WTC11 (cell line): Measurements from ENCODE around the gene ADAMTS2. TPM values are rescaled to one million over a fixed set of nuclear protein-coding genes. Genes with fewer than 3 reads are reported as not detected.

Experiments used
- ATAC-seq: fragments of 200-7000 bp; cut with Tn5 transposase; 2 replicates; pipeline ENCODE4 v1.10.0; 2021; ENCODE audit warnings: mild to moderate bottlenecking, moderate library complexity
- CTCF ChIA-PET: fragments of 300-600 bp; sonication (Branson Sonifier 250); formaldehyde crosslinking; loops from one replicate; lab custom pipeline; 2021; ENCODE audit warnings: antibody characterized with exemption; lab: Charles Lee
- POLR2A ChIA-PET: fragments of 350-600 bp; sonication (Branson Sonifier 250); formaldehyde crosslinking; loops from one replicate; lab custom pipeline; 2021; ENCODE audit warnings: antibody characterized with exemption; lab: Charles Lee
- DNase-seq: peaks from one replicate; pipeline ENCODE4 v3.0.0; 2021; ENCODE audit warnings: low spot score
- H3K27ac Mint-ChIP-seq: 2 replicates; pipeline ENCODE4 v1.8.0; 2021; ENCODE audit warnings: mixed read lengths
- H3K27me3 Mint-ChIP-seq: 2 replicates; pipeline ENCODE4 v1.8.0; 2021; ENCODE audit warnings: low read depth, mild to moderate bottlenecking, moderate library complexity, mixed read lengths
- H3K36me3 Mint-ChIP-seq: 2 replicates; pipeline ENCODE4 v1.8.0; 2021; ENCODE audit warnings: mixed read lengths
- H3K4me1 Mint-ChIP-seq: 2 replicates; pipeline ENCODE4 v1.8.0; 2022; ENCODE audit warnings: mixed read lengths
- H3K4me3 Mint-ChIP-seq: 2 replicates; pipeline ENCODE4 v1.8.0; 2021; ENCODE audit warnings: mild to moderate bottlenecking, moderate library complexity, mixed read lengths
- H3K9me3 Mint-ChIP-seq: 2 replicates; pipeline ENCODE4 v1.8.0; 2021; ENCODE audit warnings: mixed read lengths
- EMX1 ChIP-seq: fragments of 250-450 bp; sonication (Bioruptor Pico); IDR thresholded peaks from 2 replicates; pipeline ENCODE4 v1.8.0; 2021; ENCODE audit warnings: mild to moderate bottlenecking
- ESRRA ChIP-seq: sonication (generic); formaldehyde crosslinking; IDR thresholded peaks from 2 replicates; pipeline ENCODE4 v1.8.1; 2022; ENCODE audit warnings: mild to moderate bottlenecking, missing genetic modification reagents, borderline replicate concordance
- ETV6 ChIP-seq: sonication (generic); formaldehyde crosslinking; IDR thresholded peaks from 2 replicates; pipeline ENCODE4 v1.8.1; 2022; ENCODE audit warnings: mild to moderate bottlenecking, missing genetic modification reagents
- GABPB1 ChIP-seq: sonication (generic); formaldehyde crosslinking; IDR thresholded peaks from 2 replicates; pipeline ENCODE4 v1.8.1; 2023; ENCODE audit warnings: mild to moderate bottlenecking, missing genetic modification reagents
- GTF2I ChIP-seq: fragments of 250-450 bp; sonication (Bioruptor Pico); conservative IDR thresholded peaks from 2 replicates; pipeline ENCODE4 v1.4.0; 2021; ENCODE audit warnings: mild to moderate bottlenecking
- HMGA2 ChIP-seq: fragments of 250-450 bp; sonication (Bioruptor Pico); IDR thresholded peaks from 2 replicates; pipeline ENCODE4 v1.4.0; 2021; ENCODE audit warnings: mild to moderate bottlenecking, moderate library complexity
- NFATC4 ChIP-seq: fragments of 250-450 bp; sonication (Bioruptor Pico); IDR thresholded peaks from 2 replicates; pipeline ENCODE4 v1.9.0; 2021; ENCODE audit warnings: mild to moderate bottlenecking
- NFYB ChIP-seq: sonication (generic); formaldehyde crosslinking; conservative IDR thresholded peaks from 2 replicates; pipeline ENCODE4 v1.8.0; 2022; ENCODE audit warnings: low read depth, missing genetic modification reagents
- NR3C1 ChIP-seq: sonication (generic); formaldehyde crosslinking; conservative IDR thresholded peaks from 2 replicates; pipeline ENCODE4 v1.8.1; 2023; ENCODE audit warnings: low read depth, mild to moderate bottlenecking, missing genetic modification reagents
- PRRX2 ChIP-seq: fragments of 250-450 bp; sonication (Bioruptor Pico); IDR thresholded peaks from 2 replicates; pipeline ENCODE4 v1.8.0; 2021; ENCODE audit warnings: mild to moderate bottlenecking
- ZNF121 ChIP-seq: sonication (generic); formaldehyde crosslinking; IDR thresholded peaks from 2 replicates; pipeline ENCODE4 v1.8.0; 2023; ENCODE audit warnings: missing genetic modification reagents
- ZNF232 ChIP-seq: sonication (generic); formaldehyde crosslinking; IDR thresholded peaks from 2 replicates; pipeline ENCODE4 v1.8.0; 2022; ENCODE audit warnings: mild to moderate bottlenecking, missing genetic modification reagents
- ZNF396 ChIP-seq: fragments of 250-450 bp; sonication (Bioruptor Pico); IDR thresholded peaks from 2 replicates; pipeline ENCODE4 v1.8.0; 2021; ENCODE audit warnings: mild to moderate bottlenecking, moderate library complexity, borderline replicate concordance
- total RNA-seq: library from RNA; stranded (reverse); gene quantifications from 3 replicates; pipeline ENCODE4 v1.2.3, GENCODE V29; 2021
- TF ChIP-seq, protein P1 (sequence below): sonication (generic); formaldehyde crosslinking; IDR thresholded peaks from 2 replicates; pipeline ENCODE4 v1.8.1; 2023; ENCODE audit warnings: mild to moderate bottlenecking, missing genetic modification reagents, moderate library complexity
- TF ChIP-seq, protein P2 (sequence below): fragments of 250-450 bp; sonication (Bioruptor Pico); IDR thresholded peaks from 2 replicates; pipeline ENCODE4 v1.9.0; 2021; ENCODE audit warnings: mild to moderate bottlenecking
- TF ChIP-seq, protein P3 (sequence below): fragments of 250-450 bp; sonication (Bioruptor Pico); IDR thresholded peaks from 2 replicates; pipeline ENCODE4 v2.1.2; 2022; ENCODE audit warnings: mild to moderate bottlenecking, moderate library complexity
- TF ChIP-seq, protein P4 (sequence below): sonication (generic); formaldehyde crosslinking; IDR thresholded peaks from 2 replicates; pipeline ENCODE4 v1.8.1; 2022; ENCODE audit warnings: mild to moderate bottlenecking, moderate library complexity, missing genetic modification reagents
- TF ChIP-seq, protein P5 (sequence below): sonication (generic); formaldehyde crosslinking; IDR thresholded peaks from 2 replicates; pipeline ENCODE4 v1.8.1; 2022; ENCODE audit warnings: missing genetic modification reagents, borderline replicate concordance

ADAMTS2 gene
- total RNA-seq, 1 experiment from 2014 or later: 11.2 TPM

DNA sequence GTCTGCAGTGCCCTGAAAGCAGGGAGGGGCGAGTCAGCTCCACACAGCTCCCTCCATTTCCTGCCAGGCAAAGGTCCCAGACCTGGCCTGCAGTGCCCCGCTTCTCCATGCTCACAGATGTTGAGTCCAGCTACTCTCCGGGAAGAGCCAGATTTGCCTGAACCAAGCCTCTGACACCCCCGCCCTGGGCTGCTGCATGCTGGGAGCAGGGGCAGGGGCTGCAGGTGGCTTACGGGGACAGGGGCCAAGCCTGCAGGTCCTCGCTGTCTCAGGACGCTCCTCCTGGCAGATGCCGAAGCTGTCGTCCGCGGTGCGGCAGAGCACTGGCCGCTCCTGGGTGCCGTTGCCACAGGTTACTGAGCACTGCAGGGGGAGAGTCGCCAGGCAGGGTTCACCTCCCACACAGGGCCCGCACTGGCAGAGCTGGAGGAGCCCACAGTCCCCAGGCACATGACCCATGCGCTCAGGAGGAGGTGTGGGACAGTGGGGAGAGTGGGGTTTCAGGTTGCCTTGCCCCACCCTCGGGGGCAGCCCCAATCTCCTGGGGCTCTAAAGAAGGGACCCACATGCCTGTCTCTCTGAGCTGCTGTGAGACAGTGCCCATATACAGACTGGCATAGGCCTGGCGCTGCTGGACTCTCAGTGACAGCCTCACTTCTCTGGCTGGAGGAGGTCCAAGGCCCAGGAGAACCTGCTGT is 222.7 kb downstream of the ADAMTS2 start:
- H3K4me1 Mint-ChIP-seq: no peaks in the 10 kb centered on the region
- H3K4me3 Mint-ChIP-seq: no peak overlapping the region
- no peaks in the 10 kb centered on the region for H3K27me3 Mint-ChIP-seq
- ATAC-seq (no peak), DNase-seq (no peak)
- H3K36me3 Mint-ChIP-seq: no peaks in the 10 kb centered on the region
- TF ChIP-seq, protein P1, sequence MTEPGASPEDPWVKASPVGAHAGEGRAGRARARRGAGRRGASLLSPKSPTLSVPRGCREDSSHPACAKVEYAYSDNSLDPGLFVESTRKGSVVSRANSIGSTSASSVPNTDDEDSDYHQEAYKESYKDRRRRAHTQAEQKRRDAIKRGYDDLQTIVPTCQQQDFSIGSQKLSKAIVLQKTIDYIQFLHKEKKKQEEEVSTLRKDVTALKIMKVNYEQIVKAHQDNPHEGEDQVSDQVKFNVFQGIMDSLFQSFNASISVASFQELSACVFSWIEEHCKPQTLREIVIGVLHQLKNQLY (CRISPR knock-in tag): no peak
- TF ChIP-seq GABPB1 (CRISPR knock-in tag): no peak
- no peak for TF ChIP-seq ESRRA (CRISPR knock-in tag)
- no peak for TF ChIP-seq NFYB (CRISPR knock-in tag)
- TF ChIP-seq, protein P2, sequence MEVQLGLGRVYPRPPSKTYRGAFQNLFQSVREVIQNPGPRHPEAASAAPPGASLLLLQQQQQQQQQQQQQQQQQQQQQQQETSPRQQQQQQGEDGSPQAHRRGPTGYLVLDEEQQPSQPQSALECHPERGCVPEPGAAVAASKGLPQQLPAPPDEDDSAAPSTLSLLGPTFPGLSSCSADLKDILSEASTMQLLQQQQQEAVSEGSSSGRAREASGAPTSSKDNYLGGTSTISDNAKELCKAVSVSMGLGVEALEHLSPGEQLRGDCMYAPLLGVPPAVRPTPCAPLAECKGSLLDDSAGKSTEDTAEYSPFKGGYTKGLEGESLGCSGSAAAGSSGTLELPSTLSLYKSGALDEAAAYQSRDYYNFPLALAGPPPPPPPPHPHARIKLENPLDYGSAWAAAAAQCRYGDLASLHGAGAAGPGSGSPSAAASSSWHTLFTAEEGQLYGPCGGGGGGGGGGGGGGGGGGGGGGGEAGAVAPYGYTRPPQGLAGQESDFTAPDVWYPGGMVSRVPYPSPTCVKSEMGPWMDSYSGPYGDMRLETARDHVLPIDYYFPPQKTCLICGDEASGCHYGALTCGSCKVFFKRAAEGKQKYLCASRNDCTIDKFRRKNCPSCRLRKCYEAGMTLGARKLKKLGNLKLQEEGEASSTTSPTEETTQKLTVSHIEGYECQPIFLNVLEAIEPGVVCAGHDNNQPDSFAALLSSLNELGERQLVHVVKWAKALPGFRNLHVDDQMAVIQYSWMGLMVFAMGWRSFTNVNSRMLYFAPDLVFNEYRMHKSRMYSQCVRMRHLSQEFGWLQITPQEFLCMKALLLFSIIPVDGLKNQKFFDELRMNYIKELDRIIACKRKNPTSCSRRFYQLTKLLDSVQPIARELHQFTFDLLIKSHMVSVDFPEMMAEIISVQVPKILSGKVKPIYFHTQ (CRISPR knock-in tag): no peak
- TF ChIP-seq, protein P3, sequence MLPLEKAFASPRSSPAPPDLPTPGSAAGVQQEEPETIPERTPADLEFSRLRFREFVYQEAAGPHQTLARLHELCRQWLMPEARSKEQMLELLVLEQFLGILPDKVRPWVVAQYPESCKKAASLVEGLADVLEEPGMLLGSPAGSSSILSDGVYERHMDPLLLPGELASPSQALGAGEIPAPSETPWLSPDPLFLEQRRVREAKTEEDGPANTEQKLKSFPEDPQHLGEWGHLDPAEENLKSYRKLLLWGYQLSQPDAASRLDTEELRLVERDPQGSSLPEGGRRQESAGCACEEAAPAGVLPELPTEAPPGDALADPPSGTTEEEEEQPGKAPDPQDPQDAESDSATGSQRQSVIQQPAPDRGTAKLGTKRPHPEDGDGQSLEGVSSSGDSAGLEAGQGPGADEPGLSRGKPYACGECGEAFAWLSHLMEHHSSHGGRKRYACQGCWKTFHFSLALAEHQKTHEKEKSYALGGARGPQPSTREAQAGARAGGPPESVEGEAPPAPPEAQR (CRISPR knock-in tag): no peak
- TF ChIP-seq NFATC4: no peak
- TF ChIP-seq ZNF232 (CRISPR knock-in tag): no peak
- TF ChIP-seq ZNF121 (CRISPR knock-in tag): no peak
- POLR2A ChIA-PET: no interaction called here
- no peak overlapping the region for H3K27ac Mint-ChIP-seq
- H3K9me3 Mint-ChIP-seq: no peaks in the 10 kb centered on the region
- CTCF ChIA-PET: no interaction called here

DNA sequence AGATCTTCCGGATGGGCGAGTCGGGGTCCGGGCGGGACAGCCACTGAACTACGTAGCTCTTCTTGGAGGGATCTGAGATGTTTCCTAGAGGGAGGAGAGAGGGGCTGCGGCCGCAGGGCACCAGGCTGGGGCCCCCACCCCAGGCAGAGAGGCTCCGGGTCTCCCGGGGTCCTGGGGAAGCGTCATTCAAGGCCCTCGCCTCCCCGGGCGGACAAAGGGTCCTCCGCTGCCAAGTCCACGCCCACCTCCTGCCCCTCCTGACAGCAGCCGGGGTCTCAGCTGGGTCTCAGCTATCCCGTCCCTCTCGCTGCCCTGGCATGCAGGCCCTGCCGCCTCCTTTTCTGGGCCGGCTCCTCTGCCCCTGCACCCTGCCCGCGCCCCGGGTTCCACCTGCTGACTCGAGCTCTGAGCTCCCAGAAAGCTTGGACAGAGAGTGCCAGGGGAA is 223.6 kb downstream of the ADAMTS2 start:
- ChIA-PET CTCF (no interaction called here), POLR2A (no interaction called here)
- no peak for ATAC-seq
- no peak for DNase-seq
- Mint-ChIP-seq H3K4me3 (no peak overlapping the region), H3K36me3 (no peaks in the 10 kb centered on the region), H3K27me3 (no peaks in the 10 kb centered on the region; the same call in 1 of the 2 replicates), H3K4me1 (no peaks in the 10 kb centered on the region), H3K27ac (no peak overlapping the region), H3K9me3 (peaks cover 1% of the 10 kb centered on the region; the same call in 1 of the 2 replicates)
- TF ChIP-seq PRRX2 (CRISPR knock-in tag) (no peak), EMX1 (CRISPR knock-in tag) (no peak), ETV6 (no peak), GTF2I (CRISPR knock-in tag) (no peak), HMGA2 (CRISPR knock-in tag) (no peak), GABPB1 (CRISPR knock-in tag) (no peak), ZNF396 (CRISPR knock-in tag) (no peak), NR3C1 (no peak)
- TF ChIP-seq, protein P4, sequence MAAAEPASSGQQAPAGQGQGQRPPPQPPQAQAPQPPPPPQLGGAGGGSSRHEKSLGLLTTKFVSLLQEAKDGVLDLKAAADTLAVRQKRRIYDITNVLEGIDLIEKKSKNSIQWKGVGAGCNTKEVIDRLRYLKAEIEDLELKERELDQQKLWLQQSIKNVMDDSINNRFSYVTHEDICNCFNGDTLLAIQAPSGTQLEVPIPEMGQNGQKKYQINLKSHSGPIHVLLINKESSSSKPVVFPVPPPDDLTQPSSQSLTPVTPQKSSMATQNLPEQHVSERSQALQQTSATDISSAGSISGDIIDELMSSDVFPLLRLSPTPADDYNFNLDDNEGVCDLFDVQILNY: no peak
- TF ChIP-seq, protein P5, sequence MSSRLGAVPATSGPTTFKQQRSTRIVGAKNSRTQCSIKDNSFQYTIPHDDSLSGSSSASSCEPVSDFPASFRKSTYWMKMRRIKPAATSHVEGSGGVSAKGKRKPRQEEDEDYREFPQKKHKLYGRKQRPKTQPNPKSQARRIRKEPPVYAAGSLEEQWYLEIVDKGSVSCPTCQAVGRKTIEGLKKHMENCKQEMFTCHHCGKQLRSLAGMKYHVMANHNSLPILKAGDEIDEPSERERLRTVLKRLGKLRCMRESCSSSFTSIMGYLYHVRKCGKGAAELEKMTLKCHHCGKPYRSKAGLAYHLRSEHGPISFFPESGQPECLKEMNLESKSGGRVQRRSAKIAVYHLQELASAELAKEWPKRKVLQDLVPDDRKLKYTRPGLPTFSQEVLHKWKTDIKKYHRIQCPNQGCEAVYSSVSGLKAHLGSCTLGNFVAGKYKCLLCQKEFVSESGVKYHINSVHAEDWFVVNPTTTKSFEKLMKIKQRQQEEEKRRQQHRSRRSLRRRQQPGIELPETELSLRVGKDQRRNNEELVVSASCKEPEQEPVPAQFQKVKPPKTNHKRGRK (CRISPR knock-in tag): no peak
- TF ChIP-seq, protein P1 (CRISPR knock-in tag): no peak
